A172 (cell line): ENCODE measurements around the gene MYH7B. TPM values are rescaled to one million over a fixed set of nuclear protein-coding genes. Genes with fewer than 3 reads are reported as not detected.

ENCODE experiments used
- DNase-seq: peaks from one replicate; pipeline ENCODE4 v3.0.0-alpha.2; 2015; ENCODE audit warnings: low spot score
- total RNA-seq: library from RNA; depleted of rRNA; stranded (reverse); fragments of >200 nt; shearing (Covaris generic); gene quantifications from 2 replicates; pipeline ENCODE4 v1.2.3, GENCODE V29; 2014; rRNA removed

The MYH7B gene
- not detected in 2 replicates for total RNA-seq

- DNase-seq, result peak; percentile 91
These were observed at the start of gene MYH7B, which contains the start of gene GSS for GRCh38 chr20:34955231-34956040. TSS of gene MYH7B (plus strand) at chr20:34955868. CDS start at chr20:34978006, 22,138 bp downstream. TSS of gene GSS (minus strand) at chr20:34955806. CDS start at chr20:34951852, 3,954 bp downstream.

GRCh38 chr20:34907616-34908469, 47.8 kb upstream of the MYH7B start:
- peak; percentile 98 for DNase-seq

GRCh38 chr20:34915131-34915530, 40.5 kb upstream of the MYH7B start:
- DNase-seq, result no peak

GRCh38 chr20:34915749-34916455, 39.8 kb upstream of the MYH7B start:
- DNase-seq, result no peak

- no peak for DNase-seq
These were observed 38.8 kb upstream of the MYH7B start for GRCh38 chr20:34916774-34917354.

GRCh38 chr20:34920055-34920454, 35.6 kb upstream of the MYH7B start:
- DNase-seq, result no peak

GRCh38 chr20:34921436-34921835, 34.2 kb upstream of the MYH7B start:
- no peak for DNase-seq

GRCh38 chr20:34922654-34923381, 32.9 kb upstream of the MYH7B start:
- peak; percentile 75 for DNase-seq

GRCh38 chr20:34923414-34923813, 32.3 kb upstream of the MYH7B start:
- DNase-seq, result no peak

- DNase-seq, result no peak
These were observed 30.3 kb upstream of the MYH7B start for GRCh38 chr20:34925341-34925740.

- DNase-seq, result no peak
These were observed 29.7 kb upstream of the MYH7B start for GRCh38 chr20:34925981-34926380.

GRCh38 chr20:34926581-34926980, 29.1 kb upstream of the MYH7B start:
- no peak for DNase-seq

- DNase-seq, result no peak
These were observed 27.9 kb upstream of the MYH7B start for GRCh38 chr20:34927736-34928135.

GRCh38 chr20:34928411-34928810, 27.3 kb upstream of the MYH7B start:
- no peak for DNase-seq

- no peak for DNase-seq
These were observed 23.9 kb upstream of the MYH7B start for GRCh38 chr20:34931771-34932170.

GRCh38 chr20:34938466-34939163, 17.1 kb upstream of the MYH7B start:
- no peak for DNase-seq

- DNase-seq, result no peak
These were observed 15.6 kb upstream of the MYH7B start for GRCh38 chr20:34940081-34940481.

- no peak for DNase-seq
These were observed 14.4 kb upstream of the MYH7B start for GRCh38 chr20:34941226-34941625.

GRCh38 chr20:34942301-34942700, 13.4 kb upstream of the MYH7B start:
- no peak for DNase-seq
